Measurements from ENCODE around the gene TAOK3.

GRCh38 chr12:118317729-118318128 lies 55.0 kb downstream of the TAOK3 start:
- TF ChIP-seq, protein P1, sequence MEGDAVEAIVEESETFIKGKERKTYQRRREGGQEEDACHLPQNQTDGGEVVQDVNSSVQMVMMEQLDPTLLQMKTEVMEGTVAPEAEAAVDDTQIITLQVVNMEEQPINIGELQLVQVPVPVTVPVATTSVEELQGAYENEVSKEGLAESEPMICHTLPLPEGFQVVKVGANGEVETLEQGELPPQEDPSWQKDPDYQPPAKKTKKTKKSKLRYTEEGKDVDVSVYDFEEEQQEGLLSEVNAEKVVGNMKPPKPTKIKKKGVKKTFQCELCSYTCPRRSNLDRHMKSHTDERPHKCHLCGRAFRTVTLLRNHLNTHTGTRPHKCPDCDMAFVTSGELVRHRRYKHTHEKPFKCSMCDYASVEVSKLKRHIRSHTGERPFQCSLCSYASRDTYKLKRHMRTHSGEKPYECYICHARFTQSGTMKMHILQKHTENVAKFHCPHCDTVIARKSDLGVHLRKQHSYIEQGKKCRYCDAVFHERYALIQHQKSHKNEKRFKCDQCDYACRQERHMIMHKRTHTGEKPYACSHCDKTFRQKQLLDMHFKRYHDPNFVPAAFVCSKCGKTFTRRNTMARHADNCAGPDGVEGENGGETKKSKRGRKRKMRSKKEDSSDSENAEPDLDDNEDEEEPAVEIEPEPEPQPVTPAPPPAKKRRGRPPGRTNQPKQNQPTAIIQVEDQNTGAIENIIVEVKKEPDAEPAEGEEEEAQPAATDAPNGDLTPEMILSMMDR (IDR thresholded peaks at IDR 0.05): no peak
- TF ChIP-seq POLR2A (IDR thresholded peaks at IDR 0.05): no peak

Data from Peyer's patch (tissue), 4 donors.